Esophagus muscularis mucosa (tissue), 3 donors: ENCODE results near the gene PPA2.

Experiments used
- CTCF ChIP-seq, 3 experiments: fragments of 200-600 bp in 2 of 3; fragments of 450-650 bp in 1 of 3; sonication (generic) in 2 of 3; IDR thresholded peaks; one replicate each; pipeline ENCODE4 v1.5.1; 2017 to 2019; ENCODE audit warnings: antibody characterized with exemption in 3 of 3, mild to moderate bottlenecking in 2 of 3, moderate library complexity in 1 of 3
- POLR2A ChIP-seq: fragments of 450-650 bp; IDR thresholded peaks from one replicate; pipeline ENCODE4 v1.6.1; 2017; ENCODE audit warnings: antibody characterized with exemption, moderate library complexity, mild to moderate bottlenecking, low read depth
- POLR2AphosphoS5 ChIP-seq, 2 donors: sonication (generic); formaldehyde crosslinking; IDR thresholded peaks; one replicate each; pipeline ENCODE4 v1.6.1; 2017; ENCODE audit warnings: antibody characterized with exemption in 2 of 2

- TF ChIP-seq POLR2AphosphoS5 (IDR thresholded peaks at IDR 0.05) (no peak), POLR2A (no peak), CTCF (IDR thresholded peaks at IDR 0.05) (no peak)
These were observed 117.7 kb downstream of the PPA2 start for GRCh38 chr4:105356194-105356593.
